ENCODE measurements around the gene FOXRED2. TPM values are rescaled to one million over a fixed set of nuclear protein-coding genes. Genes with fewer than 3 reads are reported as not detected.
A peak's percentile ranks its signal among the peaks of the same experiment; 100 is the strongest.

Gene FOXRED2
- total RNA-seq, 1 experiment from 2014 or later: 60.4 TPM

- ChIA-PET CTCF (interaction anchor here (0.6 kb wide), 2 partner anchors 18 to 19 kb away, joined by 3 to 4 read pairs; no protein-coding TSS in a partner anchor), POLR2A (ENCODE audit: low non-redundant PET) (interaction anchor here (0.6 kb wide), 3 partner anchors 140 to 533 kb away, joined by 3 to 13 read pairs (median 4); no protein-coding TSS in a partner anchor)
- peak; percentile 100 for DNase-seq (ENCODE audit: low spot score)
- peak within 1 kb of the TSS; percentile 90 for H3K27ac ChIP-seq (ENCODE audit: low read depth, low read length, poor library complexity, severe bottlenecking)
- intact Hi-C loops (cut with micrococcal nuclease; ENCODE audit: unreplicated experiment): no loop called here
- no peaks in the 10 kb centered on the region for H3K27me3 ChIP-seq (replicated peaks; ENCODE audit: insufficient read depth, low read depth, low read length, poor library complexity)
- peak within 1 kb of the TSS; percentile 70 for H3K4me3 ChIP-seq (ENCODE audit: low read depth, low read length, poor library complexity, severe bottlenecking)
- peaks cover 31% of the 10 kb centered on the region for H3K36me3 ChIP-seq (ENCODE audit: insufficient read depth, low read length, poor library complexity, severe bottlenecking)
- TF ChIP-seq EZH2 (IDR thresholded peaks at IDR 0.05; ENCODE audit: borderline replicate concordance, low read depth, low read length, poor library complexity, severe bottlenecking) (no peak), CTCF (conservative IDR thresholded peaks at IDR 0.05; ENCODE audit: low read depth, low read length) (no peak)
- H3K9me3 ChIP-seq (ENCODE audit: low read depth, low read length, poor library complexity, severe bottlenecking): no peaks in the 10 kb centered on the region
- H3K4me1 ChIP-seq (ENCODE audit: insufficient read depth, low read length, poor library complexity, severe bottlenecking): peaks cover 13% of the 10 kb centered on the region
- no TSS peak for BruUV-seq (replicated peaks)
These were observed 22.2 kb upstream of the FOXRED2 start, which contains the start of gene EIF3D for GRCh38 chr22:36528795-36529751. Gene EIF3D, minus strand, starts transcription at chr22:36529166. Its CDS starts 3,045 bp downstream, at chr22:36526121.

GRCh38 chr22:36528341-36528740 lies 21.5 kb upstream of the FOXRED2 start:
- ChIA-PET CTCF (interaction anchor here (0.6 kb wide), 1 partner anchor 18 kb away, joined by 4 read pairs; no protein-coding TSS in a partner anchor), POLR2A (ENCODE audit: low non-redundant PET) (no interaction called here)
- intact Hi-C loops (cut with micrococcal nuclease; ENCODE audit: unreplicated experiment): no loop called here
- no peak for TF ChIP-seq CTCF (conservative IDR thresholded peaks at IDR 0.05; ENCODE audit: low read depth, low read length)
- TF ChIP-seq EZH2 (IDR thresholded peaks at IDR 0.05; ENCODE audit: borderline replicate concordance, low read depth, low read length, poor library complexity, severe bottlenecking): no peak
- no TSS peak for BruUV-seq (replicated peaks)
- Histone ChIP-seq H3K4me3 (ENCODE audit: low read depth, low read length, poor library complexity, severe bottlenecking) (peak overlapping the region; percentile 70), H3K4me1 (ENCODE audit: insufficient read depth, low read length, poor library complexity, severe bottlenecking) (peaks cover 13% of the 10 kb centered on the region), H3K27me3 (replicated peaks; ENCODE audit: insufficient read depth, low read depth, low read length, poor library complexity) (no peaks in the 10 kb centered on the region), H3K36me3 (ENCODE audit: insufficient read depth, low read length, poor library complexity, severe bottlenecking) (peaks cover 38% of the 10 kb centered on the region), H3K27ac (ENCODE audit: low read depth, low read length, poor library complexity, severe bottlenecking) (peak overlapping the region; percentile 90), H3K9me3 (ENCODE audit: low read depth, low read length, poor library complexity, severe bottlenecking) (no peaks in the 10 kb centered on the region)
- DNase-seq (ENCODE audit: low spot score): no peak

- ChIA-PET POLR2A (ENCODE audit: low non-redundant PET) (no interaction called here), CTCF (no interaction called here)
- Histone ChIP-seq H3K4me3 (ENCODE audit: low read depth, low read length, poor library complexity, severe bottlenecking) (no peak overlapping the region), H3K36me3 (ENCODE audit: insufficient read depth, low read length, poor library complexity, severe bottlenecking) (peaks cover 95% of the 10 kb centered on the region), H3K27me3 (replicated peaks; ENCODE audit: insufficient read depth, low read depth, low read length, poor library complexity) (no peaks in the 10 kb centered on the region), H3K27ac (ENCODE audit: low read depth, low read length, poor library complexity, severe bottlenecking) (no peak overlapping the region), H3K9me3 (ENCODE audit: low read depth, low read length, poor library complexity, severe bottlenecking) (no peaks in the 10 kb centered on the region), H3K4me1 (ENCODE audit: insufficient read depth, low read length, poor library complexity, severe bottlenecking) (peaks cover 8% of the 10 kb centered on the region)
- no TSS peak for BruUV-seq (replicated peaks)
- TF ChIP-seq CTCF (conservative IDR thresholded peaks at IDR 0.05; ENCODE audit: low read depth, low read length): no peak
- TF ChIP-seq EZH2 (IDR thresholded peaks at IDR 0.05; ENCODE audit: borderline replicate concordance, low read depth, low read length, poor library complexity, severe bottlenecking): no peak
- intact Hi-C loops (cut with micrococcal nuclease; ENCODE audit: unreplicated experiment): no loop called here
- no peak for DNase-seq (ENCODE audit: low spot score)
These were observed 15.8 kb upstream of the FOXRED2 start for GRCh38 chr22:36522662-36523061.
